22Rv1 (cell line): Measurements from ENCODE around the gene SNAPC4.

ENCODE experiments used
- CTCF ChIP-seq: fragments of 450-650 bp; IDR thresholded peaks from 2 replicates; pipeline ENCODE4 v1.5.1; 2017; ENCODE audit warnings: mild to moderate bottlenecking
- ZFX ChIP-seq: fragments of 450-650 bp; IDR thresholded peaks from 2 replicates; pipeline ENCODE4 v1.6.1; 2017; ENCODE audit warnings: antibody characterized with exemption, borderline replicate concordance

- no peak for TF ChIP-seq CTCF
- no peak for TF ChIP-seq ZFX
These were observed 41.8 kb upstream of the SNAPC4 start for GRCh38 chr9:136441681-136442245.
